GM19438 (cell line): ENCODE measurements around the gene CDKN2A.
"Not testable (repeated sequence)": the region's sequence is repeated elsewhere in the genome, so short reads cannot be mapped to it uniquely, and the experiment has no call there.

Source experiments
- ATAC-seq: cut with Tn5 transposase; IDR thresholded peaks from one replicate; pipeline ENCODE4 v1.9.1; 2021; ENCODE audit warnings: low read depth; ENCODE audit not compliant: unreplicated experiment

CDKN2A gene

GRCh38 chr9:21983561-21983935, 10.6 kb downstream of the CDKN2A start:
- ATAC-seq: no peak

- no peak for ATAC-seq
Observed at GRCh38 chr9:21982861-21983560, 11.2 kb downstream of the CDKN2A start.

GRCh38 chr9:21982391-21982790, 11.8 kb downstream of the CDKN2A start:
- ATAC-seq: no peak

GRCh38 chr9:21976334-21976875, 17.8 kb downstream of the CDKN2A start:
- no peak for ATAC-seq

- peak; percentile 65 for ATAC-seq
Observed at GRCh38 chr9:21974722-21975409, 19.3 kb downstream of the CDKN2A start.

GRCh38 chr9:21974343-21974721, 19.9 kb downstream of the CDKN2A start:
- ATAC-seq: no peak

- no peak for ATAC-seq
Observed at GRCh38 chr9:21972361-21972760, 21.8 kb downstream of the CDKN2A start.

GRCh38 chr9:21970800-21971640, 23.2 kb downstream of the CDKN2A start:
- ATAC-seq: no peak

- ATAC-seq: no peak
Observed at GRCh38 chr9:21969951-21970799, 24.0 kb downstream of the CDKN2A start.

GRCh38 chr9:21969011-21969940, 24.9 kb downstream of the CDKN2A start:
- no peak for ATAC-seq

- no peak for ATAC-seq
Observed at GRCh38 chr9:21968331-21969010, 25.7 kb downstream of the CDKN2A start.

GRCh38 chr9:21967702-21968101, 26.5 kb downstream of the CDKN2A start:
- no peak for ATAC-seq

GRCh38 chr9:21967169-21967568, 27.0 kb downstream of the CDKN2A start:
- ATAC-seq: no peak

- no peak for ATAC-seq
Observed at GRCh38 chr9:21966140-21966851, 27.9 kb downstream of the CDKN2A start.

GRCh38 chr9:21965401-21965951, 28.7 kb downstream of the CDKN2A start:
- ATAC-seq: peak; percentile 86

GRCh38 chr9:21964925-21965385, 29.2 kb downstream of the CDKN2A start:
- ATAC-seq: peak; percentile 57

GRCh38 chr9:21961569-21961968, 32.6 kb downstream of the CDKN2A start:
- no peak for ATAC-seq

- not testable (repeated sequence) for ATAC-seq
Observed at GRCh38 chr9:21959268-21959667, 34.9 kb downstream of the CDKN2A start.
